Measurements from ENCODE around the gene HMGCS2.

HMGCS2 gene

GRCh38 chr1:119701659-119702058 lies 67.0 kb downstream of the HMGCS2 start:
- no peak for DNase-seq (ENCODE audit: low read depth)

DNA sequence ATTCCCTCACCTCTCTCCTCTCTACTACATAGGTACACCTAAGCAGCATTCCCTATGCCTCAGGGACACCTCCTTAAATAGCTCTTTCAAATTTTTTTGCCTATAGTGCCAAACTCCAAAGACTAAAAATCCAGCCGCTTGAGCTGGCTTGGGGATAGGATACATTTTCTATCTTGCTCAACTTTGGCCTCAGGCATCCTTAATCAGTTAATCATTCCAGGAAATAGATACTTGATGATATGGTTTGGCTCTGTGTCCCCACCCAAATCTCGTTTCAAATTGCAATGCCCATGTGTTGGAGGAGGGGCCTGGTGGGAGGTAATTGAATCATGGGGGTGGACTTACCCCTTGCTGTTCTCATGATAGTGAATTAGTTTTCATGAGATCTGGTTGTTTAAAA lies 68.4 kb downstream of the HMGCS2 start:
- no peak for DNase-seq (ENCODE audit: low read depth)
